OCI-LY7 (cell line): ENCODE data around the gene ANKRD65. TPM values are rescaled to one million over a fixed set of nuclear protein-coding genes. Genes with fewer than 3 reads are reported as not detected.
"Not testable (repeated sequence)": the region's sequence is repeated elsewhere in the genome, so short reads cannot be mapped to it uniquely, and the experiment has no call there.

ENCODE experiments used
- BruUV-seq: library from RNA; stranded (reverse); fragments of 400-500 nt; replicated peaks from 2 replicates; lab custom pipeline; 2021; lab: Mats Ljungman, UMichigan
- CTCF ChIA-PET: fragments of 300-600 bp; sonication (Branson Sonifier 250); formaldehyde crosslinking; loops from one replicate; lab custom pipeline; 2022; ENCODE audit warnings: antibody characterized with exemption; ENCODE audit not compliant: unreplicated experiment; lab: Charles Lee
- POLR2A ChIA-PET: fragments of 300-600 bp; sonication (Branson Sonifier 250); formaldehyde crosslinking; loops from one replicate; lab custom pipeline; 2022; ENCODE audit warnings: antibody characterized with exemption; lab: Charles Lee
- DNase-seq: peaks from one replicate; pipeline ENCODE4 v3.0.0-alpha.2; 2015; ENCODE audit warnings: low spot score
- H2AFZ ChIP-seq: fragments of 200-600 bp; sonication (generic), shearing (Covaris generic); 2 replicates; pipeline ENCODE4 v1.6.1; 2014; ENCODE audit warnings: mild to moderate bottlenecking, antibody characterized with exemption, low read length, moderate library complexity
- H3K27ac ChIP-seq: fragments of 200-600 bp; sonication (generic); 2 replicates; pipeline ENCODE4 v1.5.1; 2014; ENCODE audit warnings: mixed run types, low read depth, mild to moderate bottlenecking, moderate library complexity, low read length, inconsistent platforms; ENCODE audit not compliant: poor library complexity, severe bottlenecking
- H3K36me3 ChIP-seq: fragments of 200-600 bp; sonication (generic); 2 replicates; pipeline ENCODE4 v1.6.1; 2014; ENCODE audit warnings: mild to moderate bottlenecking, antibody characterized with exemption, low read length, moderate library complexity, mixed read lengths; ENCODE audit not compliant: insufficient read depth
- H3K4me1 ChIP-seq: fragments of 200-600 bp; sonication (generic); 2 replicates; pipeline ENCODE4 v1.5.1; 2014; ENCODE audit warnings: mild to moderate bottlenecking, low read length; ENCODE audit not compliant: insufficient read depth, poor library complexity, severe bottlenecking
- H3K4me2 ChIP-seq: fragments of 200-600 bp; sonication (generic); 2 replicates; pipeline ENCODE4 v1.6.1; 2014; ENCODE audit warnings: mild to moderate bottlenecking, low read length
- H3K4me3 ChIP-seq: fragments of 200-600 bp; sonication (generic); 2 replicates; pipeline ENCODE4 v1.5.1; 2014; ENCODE audit warnings: mild to moderate bottlenecking, low read depth, low read length; ENCODE audit not compliant: poor library complexity, severe bottlenecking
- H3K79me2 ChIP-seq: fragments of 200-600 bp; sonication (generic); 2 replicates; pipeline ENCODE4 v1.6.1; 2016; ENCODE audit warnings: low read depth, mild to moderate bottlenecking, low read length, moderate library complexity, mixed read lengths; ENCODE audit not compliant: insufficient read depth
- H3K9me2 ChIP-seq: fragments of 200-600 bp; sonication (generic); 2 replicates; pipeline ENCODE4 v1.6.1; 2016; ENCODE audit warnings: mild to moderate bottlenecking, low read length, mixed read lengths; ENCODE audit not compliant: insufficient read depth
- H3K9me3 ChIP-seq: fragments of 200-600 bp; sonication (generic); 2 replicates; pipeline ENCODE4 v1.6.1; 2014; ENCODE audit warnings: mild to moderate bottlenecking, mixed run types, low read length, mixed read lengths
- H4K20me1 ChIP-seq: fragments of 200-600 bp; sonication (generic); 2 replicates; pipeline ENCODE4 v1.6.1; 2014; ENCODE audit warnings: mild to moderate bottlenecking, antibody characterized with exemption, low read length, moderate library complexity, mixed read lengths; ENCODE audit not compliant: insufficient read depth
- EZH2phosphoT487 ChIP-seq: fragments of 200-600 bp; sonication (generic); IDR thresholded peaks from 2 replicates; pipeline ENCODE4 v1.6.1; 2018; ENCODE audit warnings: low read depth, borderline replicate concordance, mild to moderate bottlenecking, mixed run types, antibody characterized with exemption, low read length, moderate library complexity, mixed read lengths
- intact Hi-C: fragments of 100-400 bp; cut with micrococcal nuclease; formaldehyde crosslinking; loops from one replicate; pipeline ENCODE4 v1.10.0; 2022; ENCODE audit not compliant: unreplicated experiment
- total RNA-seq, 2 experiments: library from RNA; depleted of rRNA in 1 of 2; stranded (reverse); fragments of >200 nt in 1 of 2; shearing (Covaris generic) in 1 of 2; gene quantifications; 2 replicates each; pipeline ENCODE4 v1.2.3, GENCODE V29; 2014 to 2022
- TF ChIP-seq, protein P1 (sequence below): fragments of 200-600 bp; sonication (generic); conservative IDR thresholded peaks from 2 replicates; pipeline ENCODE4 v1.5.1; 2014; ENCODE audit warnings: mild to moderate bottlenecking, antibody characterized with exemption, low read length, moderate library complexity, mixed read lengths

ANKRD65 gene
- total RNA-seq, 2 experiments from 2014 or later, result not detected

DNA sequence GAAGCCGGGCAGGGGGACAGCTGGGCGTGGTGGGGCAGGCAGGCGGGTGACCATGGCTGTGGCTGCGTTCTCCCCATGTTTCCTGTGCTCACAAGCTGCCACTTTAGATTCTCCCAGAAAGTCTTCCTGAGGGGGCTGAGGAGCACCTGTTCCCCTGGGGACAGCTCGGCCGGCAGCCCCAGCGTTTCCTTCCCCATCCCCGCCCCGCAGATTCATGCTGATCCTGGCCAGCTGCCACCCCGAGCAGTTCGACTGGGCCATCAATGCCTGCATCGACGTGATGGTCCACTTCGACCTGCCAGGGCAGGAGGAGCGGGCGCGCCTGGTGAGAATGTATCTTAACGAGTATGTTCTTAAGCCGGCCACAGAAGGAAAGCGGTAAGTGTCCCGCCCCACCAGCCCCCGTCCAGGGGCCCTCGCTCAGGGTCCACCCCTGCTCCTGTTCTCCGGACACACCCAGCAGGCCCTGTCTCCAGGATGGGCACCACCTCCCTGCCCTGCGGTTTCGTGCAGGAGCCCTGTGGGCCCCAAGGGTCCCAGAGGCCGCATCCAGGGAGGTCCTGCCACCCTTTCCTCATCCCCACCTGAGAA, 39.6 kb upstream of the ANKRD65 start:
- H3K79me2 ChIP-seq, result no peaks in the 10 kb centered on the region
- ChIA-PET CTCF (no interaction called here), POLR2A (no interaction called here)
- no peaks in the 10 kb centered on the region for H3K36me3 ChIP-seq
- H3K27ac ChIP-seq, result no peak overlapping the region
- H2AFZ ChIP-seq, result no peak overlapping the region
- no peak for DNase-seq
- TF ChIP-seq, protein P1, sequence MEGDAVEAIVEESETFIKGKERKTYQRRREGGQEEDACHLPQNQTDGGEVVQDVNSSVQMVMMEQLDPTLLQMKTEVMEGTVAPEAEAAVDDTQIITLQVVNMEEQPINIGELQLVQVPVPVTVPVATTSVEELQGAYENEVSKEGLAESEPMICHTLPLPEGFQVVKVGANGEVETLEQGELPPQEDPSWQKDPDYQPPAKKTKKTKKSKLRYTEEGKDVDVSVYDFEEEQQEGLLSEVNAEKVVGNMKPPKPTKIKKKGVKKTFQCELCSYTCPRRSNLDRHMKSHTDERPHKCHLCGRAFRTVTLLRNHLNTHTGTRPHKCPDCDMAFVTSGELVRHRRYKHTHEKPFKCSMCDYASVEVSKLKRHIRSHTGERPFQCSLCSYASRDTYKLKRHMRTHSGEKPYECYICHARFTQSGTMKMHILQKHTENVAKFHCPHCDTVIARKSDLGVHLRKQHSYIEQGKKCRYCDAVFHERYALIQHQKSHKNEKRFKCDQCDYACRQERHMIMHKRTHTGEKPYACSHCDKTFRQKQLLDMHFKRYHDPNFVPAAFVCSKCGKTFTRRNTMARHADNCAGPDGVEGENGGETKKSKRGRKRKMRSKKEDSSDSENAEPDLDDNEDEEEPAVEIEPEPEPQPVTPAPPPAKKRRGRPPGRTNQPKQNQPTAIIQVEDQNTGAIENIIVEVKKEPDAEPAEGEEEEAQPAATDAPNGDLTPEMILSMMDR, result no peak
- TF ChIP-seq EZH2phosphoT487, result no peak
- 0 out of 2 replicates have a peak, but pooled peaks cover 8% of the 10 kb centered on the region for H3K9me3 ChIP-seq
- no TSS peak for BruUV-seq
- no peaks in the 10 kb centered on the region for H3K9me2 ChIP-seq
- H3K4me2 ChIP-seq, result no peak overlapping the region
- no peaks in the 10 kb centered on the region for H4K20me1 ChIP-seq
- intact Hi-C loops, result loop anchor here (5.0 kb wide), 1 partner anchor 113 kb away; the partner anchor contains the start of gene DVL1
- peaks cover 22% of the 10 kb centered on the region for H3K4me1 ChIP-seq
- no peak overlapping the region for H3K4me3 ChIP-seq

DNA sequence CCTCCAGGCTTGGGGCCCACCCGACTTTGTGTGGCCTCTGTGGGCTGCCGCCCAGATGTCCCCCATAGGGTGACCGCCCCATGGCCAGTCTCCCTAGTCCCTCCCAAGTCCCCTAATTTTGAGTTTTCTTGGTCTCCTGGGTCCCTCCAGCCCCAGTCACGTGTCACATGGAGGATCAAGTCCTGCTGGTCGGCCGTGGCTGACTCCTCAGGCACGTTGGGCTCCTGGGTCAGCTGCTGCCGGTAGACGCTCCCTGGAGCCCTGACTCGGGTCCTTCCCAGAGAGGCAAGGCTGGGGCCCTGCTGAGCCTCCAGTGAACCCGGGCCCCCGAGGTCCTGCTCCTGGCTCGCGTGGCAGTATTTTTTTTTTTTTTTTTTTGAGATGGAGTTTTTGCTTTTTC, 38.6 kb upstream of the ANKRD65 start:
- DNase-seq, CTCF ChIA-PET: not testable (repeated sequence)

DNA sequence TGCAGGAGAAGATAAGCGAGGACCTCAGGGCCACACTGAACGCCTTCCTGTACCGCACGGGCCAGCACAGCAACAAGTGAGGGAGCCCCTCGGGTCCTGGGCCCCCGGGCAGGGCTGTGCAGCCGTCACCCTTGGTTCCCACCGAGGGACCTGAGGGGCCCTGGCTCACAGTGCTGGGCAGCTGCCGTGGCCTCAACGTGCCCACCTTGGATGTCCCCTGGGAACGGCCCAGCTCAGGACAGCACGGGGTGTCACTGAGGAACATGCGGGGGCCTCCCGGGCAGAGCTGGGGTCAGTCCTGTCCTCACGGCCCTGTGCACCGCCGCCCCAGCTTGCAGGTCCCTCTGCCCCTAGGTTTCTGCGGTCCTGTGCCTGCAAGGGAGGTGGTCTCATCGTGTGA, 38.1 kb upstream of the ANKRD65 start:
- H3K79me2 ChIP-seq, H3K36me3 ChIP-seq, H3K4me2 ChIP-seq, CTCF ChIA-PET, DNase-seq, H3K9me3 ChIP-seq, intact Hi-C loops, H3K4me3 ChIP-seq, H3K9me2 ChIP-seq, BruUV-seq, H2AFZ ChIP-seq, H4K20me1 ChIP-seq, POLR2A ChIA-PET, H3K27ac ChIP-seq: not testable (repeated sequence)
- peaks cover 16% of the 10 kb centered on the region for H3K4me1 ChIP-seq

More for the DNA sequence above, 38.6 kb upstream of the ANKRD65 start:
- H3K4me2 ChIP-seq, H4K20me1 ChIP-seq, H2AFZ ChIP-seq, H3K27ac ChIP-seq, H3K9me2 ChIP-seq, H3K36me3 ChIP-seq, POLR2A ChIA-PET, H3K4me3 ChIP-seq, H3K79me2 ChIP-seq, H3K9me3 ChIP-seq, BruUV-seq: not testable (repeated sequence)
- peaks cover 19% of the 10 kb centered on the region for H3K4me1 ChIP-seq
- intact Hi-C loops, result loop anchor here (5.0 kb wide), 1 partner anchor 112 kb away; the partner anchor contains the start of gene DVL1

DNA sequence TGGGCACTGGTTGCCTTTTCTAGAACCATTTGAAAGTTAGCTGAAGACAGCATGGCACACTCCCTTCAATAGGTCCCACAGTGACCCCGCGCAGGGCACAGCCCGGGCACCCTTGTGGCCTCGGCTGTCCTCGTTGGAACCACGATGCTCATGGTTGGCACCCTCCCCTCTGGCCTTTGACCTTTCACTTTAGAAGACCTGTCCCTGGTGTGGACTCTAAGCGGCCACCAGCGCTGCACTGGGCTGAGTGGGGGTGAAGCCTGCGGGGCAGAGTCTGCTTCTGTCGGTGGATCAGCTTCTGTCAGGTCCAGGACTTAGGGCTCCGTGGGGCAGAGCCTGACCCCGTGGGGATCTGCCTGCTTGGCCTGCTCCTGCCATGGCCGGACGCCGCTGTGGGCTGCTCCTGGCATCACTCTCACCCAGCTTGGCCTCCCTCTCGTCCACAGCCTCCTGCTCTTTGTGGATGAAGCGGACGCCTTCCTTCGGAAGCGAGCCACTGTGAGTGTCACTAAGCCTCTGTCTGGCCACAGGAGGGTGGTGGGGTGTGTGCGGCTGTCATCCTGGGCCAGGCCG, 35.7 kb upstream of the ANKRD65 start:
- intact Hi-C loops, BruUV-seq, H3K9me3 ChIP-seq, H3K4me2 ChIP-seq, H3K4me1 ChIP-seq, H3K9me2 ChIP-seq, H3K79me2 ChIP-seq, DNase-seq, H4K20me1 ChIP-seq, H3K36me3 ChIP-seq, H3K27ac ChIP-seq, H3K4me3 ChIP-seq, CTCF ChIA-PET, H2AFZ ChIP-seq: not testable (repeated sequence)
- POLR2A ChIA-PET, result interaction anchor here (0.7 kb wide), 1 partner anchor 8 kb away, joined by 6 read pairs; no protein-coding TSS in a partner anchor

- H3K4me1 ChIP-seq, DNase-seq, H2AFZ ChIP-seq, POLR2A ChIA-PET, H3K9me3 ChIP-seq, intact Hi-C loops, CTCF ChIA-PET, H3K27ac ChIP-seq, BruUV-seq, H4K20me1 ChIP-seq, H3K36me3 ChIP-seq, H3K9me2 ChIP-seq, H3K4me3 ChIP-seq, H3K79me2 ChIP-seq, H3K4me2 ChIP-seq: not testable (repeated sequence)
Observed at GRCh38 chr1:1455934-1456333, 34.9 kb upstream of the ANKRD65 start.
